ENCODE results near the gene VIPR2.
"Not testable (repeated sequence)": the region's sequence is repeated elsewhere in the genome, so short reads cannot be mapped to it uniquely, and the experiment has no call there.

Gene VIPR2

DNA sequence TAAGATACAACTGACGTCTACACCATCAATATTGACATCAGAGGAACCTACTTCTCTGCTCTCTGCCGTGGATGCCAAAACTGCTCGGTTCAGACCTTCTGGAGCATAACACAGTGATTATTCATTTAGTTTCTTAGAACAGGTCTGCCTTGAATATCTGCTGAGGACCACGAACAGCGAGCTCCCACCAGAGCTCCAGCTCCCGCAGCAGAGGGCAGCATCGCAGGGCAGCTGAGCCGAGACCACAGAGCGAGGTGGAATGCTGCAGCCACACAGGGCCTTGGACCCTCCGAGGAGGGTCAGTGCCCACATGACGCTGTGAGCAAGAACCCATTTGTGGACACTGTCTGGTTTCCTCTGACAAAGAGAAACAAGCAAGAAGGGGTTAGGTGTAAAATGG is 6.8 kb downstream of the VIPR2 start:
- DNase-seq = no peak

DNA sequence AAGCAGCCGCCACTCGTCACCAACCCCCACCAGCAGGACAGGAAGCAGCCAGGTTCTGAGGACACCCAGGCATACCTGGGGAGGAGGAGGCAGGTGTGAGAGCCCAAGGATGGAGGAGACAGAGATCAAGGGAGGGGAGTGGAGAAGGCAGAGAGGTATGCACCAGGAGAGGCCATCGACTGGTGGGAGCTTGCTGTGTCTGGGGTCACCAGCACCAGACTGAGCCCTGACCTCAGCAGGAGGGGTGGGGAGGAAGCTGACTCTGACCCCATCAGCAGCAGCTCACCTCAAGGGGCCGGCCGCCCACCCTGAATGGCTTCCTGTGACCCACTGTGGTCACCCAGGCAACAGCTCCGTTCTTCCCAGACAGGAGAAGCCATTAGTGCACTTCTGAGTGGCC is 7.8 kb downstream of the VIPR2 start:
- DNase-seq = no peak

GRCh38 chr7:159136442-159136841 is 8.2 kb downstream of the VIPR2 start:
- DNase-seq = no peak

- DNase-seq = no peak
These were observed 8.7 kb downstream of the VIPR2 start for GRCh38 chr7:159136013-159136412.

GRCh38 chr7:159132670-159133443 is 11.8 kb downstream of the VIPR2 start:
- not testable (repeated sequence) for DNase-seq

DNA sequence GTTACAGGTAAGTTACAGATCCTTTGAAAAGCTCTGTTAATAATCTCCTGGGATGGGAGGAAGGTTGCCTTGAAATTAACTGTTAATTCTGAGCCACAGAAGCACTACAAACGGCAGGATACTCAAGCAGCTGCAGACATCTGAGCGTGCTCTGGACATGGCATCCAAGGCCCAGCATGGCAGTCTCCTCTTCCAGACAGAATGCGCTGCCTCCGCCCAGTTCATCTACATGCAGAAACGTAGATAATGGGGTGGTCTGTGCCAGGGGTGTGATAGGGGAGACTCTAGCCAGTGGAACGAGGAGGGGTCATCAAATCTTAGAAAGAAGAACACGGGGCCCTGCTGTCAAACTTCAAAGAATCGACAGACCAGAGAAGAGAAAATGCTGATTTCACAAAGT is 13.8 kb downstream of the VIPR2 start:
- DNase-seq = no peak

DNA sequence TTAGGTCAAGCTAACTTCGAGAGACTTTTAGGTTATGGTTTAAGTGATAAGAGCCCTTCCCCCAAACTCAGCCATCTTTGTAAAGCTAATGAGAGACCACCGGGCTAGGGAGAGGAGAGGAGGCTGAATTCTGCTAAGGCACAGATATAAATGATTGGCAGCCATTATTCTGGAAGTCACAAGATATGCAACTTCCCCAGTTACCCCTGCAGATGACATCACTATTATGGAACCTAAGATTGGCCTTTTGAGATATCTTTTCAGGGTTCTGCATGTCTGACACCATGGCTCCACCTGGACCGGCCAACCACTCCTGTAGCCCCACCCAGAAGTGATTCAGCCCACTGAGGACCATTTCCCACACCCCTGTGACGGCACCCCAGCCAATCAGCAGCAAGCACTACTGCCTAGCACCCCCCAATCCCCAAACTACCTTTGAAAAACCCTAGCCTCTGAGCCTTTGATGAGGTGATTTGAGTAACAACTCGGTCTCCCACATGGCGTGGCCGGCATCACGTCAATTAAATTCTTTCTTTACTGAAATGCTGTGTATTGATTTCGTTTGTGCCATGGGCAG is 14.4 kb downstream of the VIPR2 start:
- no peak for DNase-seq

DNA sequence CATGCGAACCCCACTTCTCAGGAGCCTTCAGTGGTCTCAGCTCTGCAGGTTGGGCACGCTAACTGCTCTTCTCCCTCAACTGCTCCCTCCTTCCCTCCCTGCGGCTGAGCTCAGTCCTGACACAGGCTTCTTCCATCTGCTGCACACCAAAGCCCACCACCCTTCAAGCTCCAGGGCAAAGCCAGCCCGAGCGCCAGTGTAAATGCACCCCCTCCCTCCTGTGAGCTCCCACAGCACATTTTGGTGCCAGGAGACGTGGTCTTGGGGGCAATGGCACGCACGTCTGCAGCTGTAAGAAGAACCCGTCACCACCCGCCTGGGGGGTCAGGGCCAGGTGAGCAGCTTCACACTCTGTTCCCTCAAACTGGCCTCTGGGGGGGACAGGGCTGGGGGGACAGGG is 15.9 kb downstream of the VIPR2 start:
- DNase-seq = no peak

DNA sequence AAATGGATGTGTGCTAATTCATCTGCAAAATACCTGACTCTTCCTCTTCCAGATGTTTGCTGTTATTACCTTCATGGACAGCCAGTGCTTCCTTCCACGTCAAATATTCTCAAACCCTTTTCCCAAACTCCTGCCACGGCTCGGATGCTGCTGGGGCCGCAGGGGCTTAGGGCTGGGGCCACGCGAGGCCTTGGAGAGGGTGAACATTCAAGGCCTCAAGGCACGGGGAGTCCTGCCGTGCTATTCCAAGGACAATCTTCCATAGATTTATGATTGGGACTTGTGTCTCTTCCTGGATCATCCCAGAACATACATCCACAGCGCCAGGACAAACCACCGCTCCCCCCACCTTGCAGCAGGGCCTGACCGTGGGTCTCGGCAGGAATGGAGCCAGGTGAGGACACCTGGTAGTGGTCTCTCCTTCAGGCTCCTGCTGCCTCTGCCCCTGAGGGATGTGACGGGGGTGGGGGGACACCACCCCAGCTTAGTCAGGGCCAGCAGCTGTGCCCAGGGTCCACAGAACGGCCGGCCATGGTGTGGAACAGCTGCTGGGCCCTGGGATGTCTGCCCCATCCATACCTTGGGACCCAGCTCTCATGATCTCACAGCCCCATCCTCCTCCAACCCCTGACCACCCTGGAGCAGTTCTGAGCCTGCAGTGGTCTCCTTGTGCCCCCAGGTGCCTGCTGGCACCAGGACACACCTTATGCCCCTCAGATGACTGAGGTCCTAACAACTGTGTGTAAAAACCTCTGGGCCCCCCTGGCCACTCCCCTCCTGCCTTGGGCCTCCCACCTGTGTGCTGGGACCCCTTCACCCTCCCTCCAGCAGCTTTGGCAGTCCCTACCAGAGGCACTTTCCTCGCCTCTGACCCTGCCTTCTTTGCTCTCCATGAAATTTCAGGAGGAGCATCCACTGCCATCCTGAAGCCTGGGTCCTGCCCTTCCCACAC is 16.7 kb downstream of the VIPR2 start:
- no peak for DNase-seq

DNA sequence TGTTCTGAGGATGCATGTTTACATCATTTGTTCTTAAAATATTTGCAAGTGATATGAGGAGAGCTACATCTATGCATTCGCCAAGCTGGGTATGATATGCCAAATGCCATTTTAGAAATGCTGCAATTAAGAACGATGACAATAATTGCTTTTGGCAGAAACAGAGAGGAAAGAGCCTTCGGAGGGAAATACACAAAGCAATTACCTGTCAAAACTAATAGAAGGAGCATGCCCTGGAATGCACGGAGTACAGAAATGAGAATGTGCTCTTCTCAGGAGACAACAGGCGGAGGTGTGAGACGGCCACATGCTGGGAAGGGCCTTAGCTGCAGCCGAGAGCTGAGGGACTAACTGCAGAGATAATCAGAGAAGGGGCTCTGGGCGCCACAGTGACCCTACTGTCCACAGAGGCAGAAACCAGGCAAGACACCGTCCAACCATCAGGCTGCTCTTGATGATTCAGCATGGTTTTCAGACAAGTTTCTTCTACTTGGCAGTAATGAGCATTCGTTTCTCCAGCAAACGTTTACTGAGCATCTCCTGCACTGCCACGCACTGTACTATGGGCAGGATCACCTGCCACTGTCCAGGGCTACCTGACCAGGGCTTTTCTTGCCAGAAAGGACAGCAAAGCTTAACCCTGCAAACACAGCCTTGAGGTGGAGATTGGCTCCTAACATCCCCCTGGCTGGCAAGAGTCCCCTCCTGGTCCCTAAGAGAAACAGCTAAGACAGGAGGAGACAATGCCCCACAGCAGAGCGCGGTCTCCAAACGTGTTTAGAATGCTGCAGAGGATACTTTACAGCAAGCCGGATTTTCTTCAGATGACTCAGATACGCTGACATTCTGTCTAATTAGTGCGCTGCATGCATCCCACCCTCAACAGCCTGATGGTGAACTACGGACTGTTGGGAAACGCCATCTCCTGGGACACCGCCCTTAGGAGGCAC is 18.1 kb downstream of the VIPR2 start:
- peak; percentile 8 for DNase-seq

DNA sequence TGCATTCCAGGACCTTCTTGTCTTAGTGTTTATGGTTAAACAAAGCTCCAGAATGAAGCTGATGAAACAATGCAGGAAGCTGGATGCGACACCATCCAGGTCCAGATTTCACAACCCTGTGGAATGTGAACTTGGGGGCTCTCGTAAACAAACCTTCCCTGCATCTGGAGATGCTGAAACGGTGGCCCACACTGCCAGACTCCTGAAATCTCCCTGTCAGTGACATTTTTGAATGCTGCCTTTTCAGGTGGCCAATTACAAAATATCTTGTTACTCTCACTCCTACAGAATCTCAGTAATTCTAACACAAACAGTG is 18.8 kb downstream of the VIPR2 start:
- no peak for DNase-seq

DNA sequence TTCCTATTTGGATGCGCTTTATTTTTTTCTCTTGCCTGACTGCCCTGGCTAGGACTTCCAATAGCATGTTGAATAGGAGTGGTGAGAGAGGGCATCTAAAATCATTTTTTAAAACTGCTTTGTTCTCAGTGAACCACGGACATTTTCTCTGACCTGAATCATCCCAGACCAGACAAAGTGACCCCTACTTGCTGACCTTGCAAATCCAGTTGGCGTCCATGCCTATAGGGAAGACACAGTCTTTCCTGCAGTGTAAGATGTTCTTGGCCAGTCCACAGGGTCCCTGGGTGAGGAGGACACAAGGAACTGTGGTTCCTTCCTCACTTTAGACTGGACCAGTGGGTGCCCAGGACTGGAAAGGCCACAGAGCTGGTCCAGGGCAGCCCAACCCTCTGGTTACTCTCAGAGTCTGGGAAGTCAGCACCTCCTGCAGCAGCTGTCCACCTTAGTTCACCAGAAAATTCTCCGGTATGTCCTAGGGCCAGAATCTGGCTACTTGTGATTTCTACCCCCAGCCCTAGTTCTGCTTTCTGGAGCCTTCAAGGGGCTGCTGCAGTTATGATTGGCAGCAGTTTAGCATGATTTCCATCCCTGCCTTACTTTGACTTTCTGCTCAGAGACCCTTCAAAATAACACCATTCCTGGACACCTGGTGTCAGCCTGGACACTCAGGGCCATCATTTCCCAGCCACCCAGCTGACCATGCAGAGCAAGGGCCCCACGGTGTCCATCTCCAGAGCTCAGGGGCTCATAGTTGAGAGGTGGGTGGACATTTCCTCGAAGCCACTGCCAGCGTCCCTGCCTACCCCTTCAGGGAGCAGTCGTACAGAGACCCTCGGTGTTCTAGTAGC is 19.3 kb downstream of the VIPR2 start:
- DNase-seq = peak; percentile 17

GRCh38 chr7:159123793-159124192 is 20.9 kb downstream of the VIPR2 start:
- DNase-seq = not testable (repeated sequence)

DNA sequence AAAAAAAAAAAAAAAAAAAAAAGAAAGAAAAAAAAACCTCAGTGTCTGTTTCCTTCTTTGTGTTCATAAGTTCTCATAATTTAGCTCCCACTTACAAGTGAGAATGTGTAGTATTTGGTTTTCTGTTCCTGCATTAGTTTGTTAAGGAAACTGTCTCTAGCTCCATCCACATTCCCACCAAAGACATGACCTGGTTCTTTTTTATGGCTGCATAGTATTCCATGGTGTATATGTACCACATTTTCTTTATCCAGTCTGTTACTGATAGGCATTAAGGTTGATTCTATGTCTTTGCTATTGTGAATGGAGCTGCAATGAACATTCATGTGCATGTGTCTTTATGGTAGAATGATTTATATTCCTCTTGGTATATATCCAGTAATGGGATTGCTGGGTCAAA is 21.4 kb downstream of the VIPR2 start:
- DNase-seq = not testable (repeated sequence)

DNA sequence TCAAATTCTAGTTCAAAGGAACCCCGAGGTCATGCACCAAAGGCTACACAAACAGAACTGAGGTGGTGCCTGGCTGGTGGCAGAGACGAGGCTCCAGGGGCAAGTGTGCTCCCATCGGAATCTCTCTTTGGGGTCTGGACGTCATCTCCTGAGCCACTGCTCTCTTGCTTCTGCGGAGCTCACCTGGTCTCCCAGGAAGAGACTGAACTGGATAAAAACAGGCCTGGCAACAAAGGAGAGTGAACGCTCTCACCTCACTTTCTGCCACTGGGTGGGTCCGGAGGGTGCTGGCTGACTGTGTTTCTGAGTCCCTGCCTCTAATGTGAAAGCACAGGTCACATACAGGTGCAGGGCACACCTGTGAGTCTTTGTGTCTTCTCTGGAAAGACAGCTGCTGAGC is 22.4 kb downstream of the VIPR2 start:
- peak; percentile 23 for DNase-seq

GRCh38 chr7:159121476-159121875 is 23.2 kb downstream of the VIPR2 start:
- no peak for DNase-seq

DNA sequence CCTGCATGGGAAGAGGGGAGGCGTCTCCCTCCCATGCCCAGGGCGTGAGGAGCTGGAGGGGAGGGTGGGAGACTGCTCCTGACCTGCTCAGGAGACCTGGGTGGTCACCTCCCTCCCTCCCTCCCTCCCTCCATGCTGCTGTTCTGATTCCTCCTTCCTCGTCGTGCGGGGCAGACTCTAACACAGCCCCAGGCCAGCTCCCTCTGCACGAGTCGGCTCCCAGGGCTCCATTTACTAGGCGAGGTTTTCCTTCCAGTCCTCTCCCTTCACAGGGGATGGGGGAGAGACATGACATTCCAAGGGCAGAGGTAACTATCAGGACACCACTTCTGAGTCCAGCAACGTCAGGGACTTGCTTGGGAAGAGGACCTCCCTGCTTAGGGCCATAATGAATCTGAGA is 23.6 kb downstream of the VIPR2 start:
- DNase-seq = no peak

- DNase-seq = no peak
These were observed 24.1 kb downstream of the VIPR2 start for GRCh38 chr7:159120540-159120919.

GRCh38 chr7:159119851-159120539 is 24.7 kb downstream of the VIPR2 start:
- peak; percentile 11 for DNase-seq

- DNase-seq = peak; percentile 3
These were observed 25.5 kb downstream of the VIPR2 start for GRCh38 chr7:159119026-159119741.

Data from activated CD4-positive, CD25-positive, alpha-beta regulatory T cell treated with anti-CD3 and anti-CD28 coated beads, Interleukin-2, amount 50 U/mL, for 72 hours (primary cell).